Transverse colon (tissue), 4 donors: Measurements from ENCODE around the gene H2BK1.

Source experiments
- POLR2AphosphoS5 ChIP-seq, 3 donors: sonication (generic); formaldehyde crosslinking; IDR thresholded peaks; one replicate each; pipeline ENCODE4 v1.6.1; 2016; ENCODE audit warnings: antibody characterized with exemption in 3 of 3
- TF ChIP-seq, protein P1 (sequence below), 5 experiments: fragments of 200-600 bp in 3 of 5; fragments of 450-650 bp in 2 of 5; sonication (generic) in 3 of 5; IDR thresholded peaks; 1 replicate in 2 of 5; 2 replicates in 3 of 5; pipeline ENCODE4 v1.5.1; 2016 to 2017; ENCODE audit warnings: antibody characterized with exemption in 5 of 5, inconsistent platforms in 3 of 5, mild to moderate bottlenecking in 2 of 5, moderate library complexity in 1 of 5

GRCh38 chr7:151191544-151191943, 18.7 kb downstream of the H2BK1 start:
- TF ChIP-seq, protein P1, sequence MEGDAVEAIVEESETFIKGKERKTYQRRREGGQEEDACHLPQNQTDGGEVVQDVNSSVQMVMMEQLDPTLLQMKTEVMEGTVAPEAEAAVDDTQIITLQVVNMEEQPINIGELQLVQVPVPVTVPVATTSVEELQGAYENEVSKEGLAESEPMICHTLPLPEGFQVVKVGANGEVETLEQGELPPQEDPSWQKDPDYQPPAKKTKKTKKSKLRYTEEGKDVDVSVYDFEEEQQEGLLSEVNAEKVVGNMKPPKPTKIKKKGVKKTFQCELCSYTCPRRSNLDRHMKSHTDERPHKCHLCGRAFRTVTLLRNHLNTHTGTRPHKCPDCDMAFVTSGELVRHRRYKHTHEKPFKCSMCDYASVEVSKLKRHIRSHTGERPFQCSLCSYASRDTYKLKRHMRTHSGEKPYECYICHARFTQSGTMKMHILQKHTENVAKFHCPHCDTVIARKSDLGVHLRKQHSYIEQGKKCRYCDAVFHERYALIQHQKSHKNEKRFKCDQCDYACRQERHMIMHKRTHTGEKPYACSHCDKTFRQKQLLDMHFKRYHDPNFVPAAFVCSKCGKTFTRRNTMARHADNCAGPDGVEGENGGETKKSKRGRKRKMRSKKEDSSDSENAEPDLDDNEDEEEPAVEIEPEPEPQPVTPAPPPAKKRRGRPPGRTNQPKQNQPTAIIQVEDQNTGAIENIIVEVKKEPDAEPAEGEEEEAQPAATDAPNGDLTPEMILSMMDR (IDR thresholded peaks at IDR 0.05), result no peak
- TF ChIP-seq POLR2AphosphoS5 (IDR thresholded peaks at IDR 0.05), result no peak
